Effector memory CD8-positive, alpha-beta T cell (primary cell): ENCODE data around the gene EVX2.

Experiments used
- ATAC-seq: fragments of 150-1000 bp; cut with Tn5 transposase; replicated peaks from 2 replicates; pipeline ENCODE4 v1.10.0; 2021; ENCODE audit warnings: mild to moderate bottlenecking, moderate library complexity
- DNase-seq, 3 experiments: peaks; one replicate each; pipeline ENCODE4 v3.0.0; 2021
- H3K27ac Mint-ChIP-seq, 2 donors: one replicate each; pipeline ENCODE4 v1.8.0; 2022; ENCODE audit warnings: mild to moderate bottlenecking in 2 of 2, mixed read lengths in 2 of 2, moderate library complexity in 2 of 2
- H3K27me3 Mint-ChIP-seq, 2 donors: one replicate each; pipeline ENCODE4 v1.8.0; 2022; ENCODE audit warnings: mixed read lengths in 2 of 2
- H3K36me3 Mint-ChIP-seq: one replicate; pipeline ENCODE4 v1.8.0; 2022; ENCODE audit warnings: mild to moderate bottlenecking, moderate library complexity, mixed read lengths; ENCODE audit not compliant: insufficient read depth
- H3K4me1 Mint-ChIP-seq, 2 donors: one replicate each; pipeline ENCODE4 v1.8.0; 2022; ENCODE audit warnings: low read depth in 2 of 2, mixed read lengths in 2 of 2
- H3K4me3 Mint-ChIP-seq, 2 donors: one replicate each; pipeline ENCODE4 v1.8.0; 2022; ENCODE audit warnings: mild to moderate bottlenecking in 2 of 2, mixed read lengths in 2 of 2, moderate library complexity in 2 of 2
- H3K9me3 Mint-ChIP-seq, 2 donors: one replicate each; pipeline ENCODE4 v1.8.0; 2022; ENCODE audit warnings: mixed read lengths in 2 of 2
- total RNA-seq, 9 experiments: gene quantifications; one replicate each; lab custom pipeline; 2026; lab: John Stamatoyannopoulos, UW

The EVX2 gene
- 0 reads per million in 9 experiments for total RNA-seq

GRCh38 chr2:176083796-176084261 lies at the start of gene EVX2:
Gene EVX2, minus strand, starts transcription at chr2:176083962. Its CDS starts 186 bp downstream, at chr2:176083776.
- Mint-ChIP-seq H3K4me3 (peak within 1 kb of the TSS in 1 of 2 donors; percentile 37), H3K4me1 (peaks cover 11 to 15% of the 10 kb centered on the region in 2 donors), H3K36me3 (peaks cover 87% of the 10 kb centered on the region), H3K27ac (peak within 1 kb of the TSS in 1 of 2 donors; percentile 95), H3K9me3 (peaks cover 2 to 7% of the 10 kb centered on the region in 2 donors), H3K27me3 (peaks cover 85 to 93% of the 10 kb centered on the region in 2 donors)
- ATAC-seq (no peak), DNase-seq (no peak)

GRCh38 chr2:176133389-176133788 lies 49.6 kb upstream of the EVX2 start:
- Mint-ChIP-seq H3K27ac (no peak overlapping the region), H3K36me3 (peaks cover 41% of the 10 kb centered on the region), H3K9me3 (no peaks in the 10 kb centered on the region), H3K4me1 (peaks cover 18% of the 10 kb centered on the region in 2 donors), H3K27me3 (peaks cover 81 to 89% of the 10 kb centered on the region in 2 donors), H3K4me3 (no peak overlapping the region)
- no peak for ATAC-seq
- no peak for DNase-seq

- H3K27me3 Mint-ChIP-seq: peaks cover 81 to 89% of the 10 kb centered on the region in 2 donors
- peak; percentile 44 for ATAC-seq
- H3K4me3 Mint-ChIP-seq: peak overlapping the region; percentile 69 to 71
- H3K4me1 Mint-ChIP-seq: peaks cover 20 to 25% of the 10 kb centered on the region in 2 donors
- no peaks in the 10 kb centered on the region for H3K9me3 Mint-ChIP-seq
- no peak for DNase-seq
- no peak overlapping the region for H3K27ac Mint-ChIP-seq
- peaks cover 45% of the 10 kb centered on the region for H3K36me3 Mint-ChIP-seq
These were observed 48.7 kb upstream of the EVX2 start for GRCh38 chr2:176132205-176133171.

- DNase-seq: no peak
- Mint-ChIP-seq H3K27ac (no peak overlapping the region), H3K9me3 (no peaks in the 10 kb centered on the region), H3K4me1 (peaks cover 22 to 25% of the 10 kb centered on the region in 2 donors), H3K27me3 (peaks cover 81 to 89% of the 10 kb centered on the region in 2 donors), H3K4me3 (peak overlapping the region in 1 of 2 donors; percentile 69), H3K36me3 (peaks cover 49% of the 10 kb centered on the region)
- ATAC-seq: no peak
These were observed 48.0 kb upstream of the EVX2 start for GRCh38 chr2:176131848-176132158.

- DNase-seq: no peak
- peak overlapping the region in 1 of 2 donors; percentile 91 for H3K27ac Mint-ChIP-seq
- peaks cover 86 to 89% of the 10 kb centered on the region in 2 donors for H3K27me3 Mint-ChIP-seq
These were observed 47.4 kb upstream of the EVX2 start for GRCh38 chr2:176130957-176131847.

GRCh38 chr2:176130147-176130956 lies 46.6 kb upstream of the EVX2 start:
- Mint-ChIP-seq H3K36me3 (peaks cover 46% of the 10 kb centered on the region), H3K27ac (peak overlapping the region in 1 of 2 donors; percentile 91), H3K9me3 (no peaks in the 10 kb centered on the region), H3K4me1 (peaks cover 13 to 19% of the 10 kb centered on the region in 2 donors), H3K27me3 (peaks cover 86 to 89% of the 10 kb centered on the region in 2 donors), H3K4me3 (peak overlapping the region; percentile 54 to 64)
- no peak for DNase-seq
- ATAC-seq: peak; percentile 40

More at GRCh38 chr2:176130957-176131847, 47.4 kb upstream of the EVX2 start:
- Mint-ChIP-seq H3K4me1 (peaks cover 22 to 25% of the 10 kb centered on the region in 2 donors), H3K4me3 (peak overlapping the region; percentile 54 to 69), H3K36me3 (peaks cover 48% of the 10 kb centered on the region), H3K9me3 (no peaks in the 10 kb centered on the region)
- ATAC-seq: no peak

GRCh38 chr2:176129813-176130146 lies 46.0 kb upstream of the EVX2 start:
- DNase-seq: no peak
- Mint-ChIP-seq H3K27ac (no peak overlapping the region), H3K4me3 (peak overlapping the region in 1 of 2 donors; percentile 40), H3K36me3 (peaks cover 49% of the 10 kb centered on the region), H3K9me3 (no peaks in the 10 kb centered on the region), H3K27me3 (peaks cover 86 to 89% of the 10 kb centered on the region in 2 donors), H3K4me1 (peaks cover 13 to 19% of the 10 kb centered on the region in 2 donors)
- peak; percentile 3 for ATAC-seq

- ATAC-seq: no peak
- H3K4me1 Mint-ChIP-seq: peaks cover 13 to 19% of the 10 kb centered on the region in 2 donors
These were observed 45.4 kb upstream of the EVX2 start, which contains the start of gene HOXD8 for GRCh38 chr2:176128982-176129796. Gene HOXD8, plus strand, starts transcription at chr2:176129705. Its CDS starts 662 bp downstream, at chr2:176130367.

GRCh38 chr2:176128172-176128981 lies 44.6 kb upstream of the EVX2 start:
- Mint-ChIP-seq H3K9me3 (no peaks in the 10 kb centered on the region), H3K36me3 (peaks cover 61% of the 10 kb centered on the region)

More at GRCh38 chr2:176128982-176129796, 45.4 kb upstream of the EVX2 start, which contains the start of gene HOXD8:
- Mint-ChIP-seq H3K9me3 (no peaks in the 10 kb centered on the region), H3K27me3 (peaks cover 86 to 89% of the 10 kb centered on the region in 2 donors), H3K4me3 (peak within 1 kb of the TSS; percentile 54 to 64), H3K36me3 (peaks cover 55% of the 10 kb centered on the region), H3K27ac (peak within 1 kb of the TSS; percentile 78 to 91)
- no peak for DNase-seq

GRCh38 chr2:176127774-176128072 lies 44.0 kb upstream of the EVX2 start:
- peak overlapping the region; percentile 57 to 78 for H3K27ac Mint-ChIP-seq
- DNase-seq (no peak), ATAC-seq (no peak)
- no peaks in the 10 kb centered on the region for H3K9me3 Mint-ChIP-seq
- peak overlapping the region; percentile 28 to 32 for H3K4me3 Mint-ChIP-seq
- peaks cover 55% of the 10 kb centered on the region for H3K36me3 Mint-ChIP-seq
- H3K27me3 Mint-ChIP-seq: peaks cover 80 to 83% of the 10 kb centered on the region in 2 donors
- H3K4me1 Mint-ChIP-seq: peaks cover 10 to 19% of the 10 kb centered on the region in 2 donors

More at GRCh38 chr2:176128172-176128981, 44.6 kb upstream of the EVX2 start:
- H3K4me1 Mint-ChIP-seq: peaks cover 13 to 19% of the 10 kb centered on the region in 2 donors
- peaks cover 86 to 89% of the 10 kb centered on the region in 2 donors for H3K27me3 Mint-ChIP-seq
- peak overlapping the region; percentile 57 to 78 for H3K27ac Mint-ChIP-seq
- peak overlapping the region; percentile 28 to 32 for H3K4me3 Mint-ChIP-seq
- ATAC-seq (no peak), DNase-seq (no peak)
